ENCODE measurements around the gene CGNL1.

DNA sequence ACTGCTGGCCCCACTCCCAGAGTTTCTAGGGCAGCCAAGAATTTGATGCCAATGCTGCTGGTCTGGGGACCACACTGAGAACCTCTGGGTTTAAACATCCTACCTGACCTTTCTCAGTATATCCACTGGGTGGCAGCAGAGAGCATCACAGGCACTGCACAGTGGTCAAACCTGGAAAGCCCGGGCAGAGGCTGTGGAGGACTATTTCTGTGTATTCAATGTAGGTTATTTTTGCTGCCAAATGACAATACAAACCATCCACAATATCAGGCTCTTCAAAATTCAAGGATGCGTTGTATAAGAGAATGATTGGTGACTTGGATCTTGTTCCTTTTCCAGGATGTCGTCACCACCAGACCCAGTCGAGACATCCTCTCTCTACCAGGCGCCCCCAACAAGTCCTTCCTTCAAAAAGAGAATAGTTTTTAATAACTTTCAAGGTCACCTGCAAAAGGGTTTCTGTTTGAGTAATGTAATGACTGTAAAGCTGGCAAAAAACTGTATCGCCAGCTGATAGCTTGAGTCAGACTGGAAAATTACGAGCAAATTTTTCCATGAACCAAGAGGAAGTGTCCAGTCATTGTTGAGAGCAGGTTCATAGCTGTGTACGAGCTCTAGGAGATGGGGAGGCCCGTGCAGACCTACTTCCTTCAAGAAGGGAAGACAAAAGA is 184.9 kb downstream of the CGNL1 start:
- peak; percentile 82 for TF ChIP-seq CTCF (IDR thresholded peaks at IDR 0.05; ENCODE audit: poor library complexity)
- no peak for TF ChIP-seq EZH2phosphoT487 (IDR thresholded peaks at IDR 0.05; ENCODE audit: low read depth, severe bottlenecking, unreplicated experiment)
- no peak for TF ChIP-seq EZH2 (IDR thresholded peaks at IDR 0.05; ENCODE audit: borderline replicate concordance)

Data from hepatocyte (in vitro differentiated cells).